GM18520 (cell line): ENCODE results near the gene TDRKH.
A peak's percentile ranks its signal among the peaks of the same experiment; 100 is the strongest.

Source experiments
- ATAC-seq: cut with Tn5 transposase; IDR thresholded peaks from one replicate; pipeline ENCODE4 v1.9.1; 2021; ENCODE audit not compliant: unreplicated experiment

The TDRKH gene, protein sequence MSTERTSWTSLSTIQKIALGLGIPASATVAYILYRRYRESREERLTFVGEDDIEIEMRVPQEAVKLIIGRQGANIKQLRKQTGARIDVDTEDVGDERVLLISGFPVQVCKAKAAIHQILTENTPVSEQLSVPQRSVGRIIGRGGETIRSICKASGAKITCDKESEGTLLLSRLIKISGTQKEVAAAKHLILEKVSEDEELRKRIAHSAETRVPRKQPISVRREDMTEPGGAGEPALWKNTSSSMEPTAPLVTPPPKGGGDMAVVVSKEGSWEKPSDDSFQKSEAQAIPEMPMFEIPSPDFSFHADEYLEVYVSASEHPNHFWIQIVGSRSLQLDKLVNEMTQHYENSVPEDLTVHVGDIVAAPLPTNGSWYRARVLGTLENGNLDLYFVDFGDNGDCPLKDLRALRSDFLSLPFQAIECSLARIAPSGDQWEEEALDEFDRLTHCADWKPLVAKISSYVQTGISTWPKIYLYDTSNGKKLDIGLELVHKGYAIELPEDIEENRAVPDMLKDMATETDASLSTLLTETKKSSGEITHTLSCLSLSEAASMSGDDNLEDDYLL

DNA sequence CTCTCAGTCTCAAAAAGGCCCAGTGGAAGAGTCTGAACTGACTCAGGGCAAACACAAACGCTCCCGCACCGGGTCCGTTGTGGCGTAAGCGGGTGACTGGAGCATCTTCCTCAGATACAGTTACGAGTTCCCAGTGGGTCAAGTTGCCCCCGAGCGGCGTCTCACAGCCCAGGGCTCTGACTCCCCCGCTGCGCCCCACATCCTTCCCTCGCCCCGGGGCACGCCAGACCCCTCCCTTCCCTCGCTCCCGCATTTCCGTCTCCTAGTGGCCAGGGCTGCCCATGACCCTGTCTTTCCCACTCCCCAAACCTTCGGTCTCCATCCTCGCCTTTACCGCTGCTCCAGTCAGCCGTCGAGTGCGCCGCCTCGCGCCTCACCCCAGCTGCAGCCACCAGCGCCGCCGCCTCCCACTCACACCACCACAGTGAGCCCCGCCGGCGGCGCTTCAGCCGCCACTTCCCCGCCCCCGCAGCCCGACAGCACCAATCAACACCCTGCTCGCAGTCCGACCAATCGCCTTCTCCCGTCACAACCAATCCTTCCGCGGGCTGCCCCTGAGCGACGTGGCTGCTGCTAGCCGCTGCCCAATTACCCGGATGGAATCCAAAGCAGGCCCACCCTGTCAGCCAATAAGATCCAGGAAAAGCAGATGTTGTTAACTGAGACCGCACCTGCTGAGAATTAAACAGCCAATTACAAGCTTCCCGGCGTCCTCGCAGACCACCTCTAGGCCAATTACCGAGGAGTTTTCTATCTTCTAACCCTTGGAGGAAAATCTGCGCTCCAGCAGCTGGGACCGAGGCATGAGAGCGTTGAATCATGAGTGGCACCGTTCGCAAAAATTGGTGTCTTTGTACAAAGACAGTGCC lies at the start of gene TDRKH:
Gene TDRKH, minus strand, starts transcription at position 430 of the 869 bp plus-strand sequence. CDS start 7,478 bp downstream, outside the sequence.
- peak; percentile 95 for ATAC-seq

DNA sequence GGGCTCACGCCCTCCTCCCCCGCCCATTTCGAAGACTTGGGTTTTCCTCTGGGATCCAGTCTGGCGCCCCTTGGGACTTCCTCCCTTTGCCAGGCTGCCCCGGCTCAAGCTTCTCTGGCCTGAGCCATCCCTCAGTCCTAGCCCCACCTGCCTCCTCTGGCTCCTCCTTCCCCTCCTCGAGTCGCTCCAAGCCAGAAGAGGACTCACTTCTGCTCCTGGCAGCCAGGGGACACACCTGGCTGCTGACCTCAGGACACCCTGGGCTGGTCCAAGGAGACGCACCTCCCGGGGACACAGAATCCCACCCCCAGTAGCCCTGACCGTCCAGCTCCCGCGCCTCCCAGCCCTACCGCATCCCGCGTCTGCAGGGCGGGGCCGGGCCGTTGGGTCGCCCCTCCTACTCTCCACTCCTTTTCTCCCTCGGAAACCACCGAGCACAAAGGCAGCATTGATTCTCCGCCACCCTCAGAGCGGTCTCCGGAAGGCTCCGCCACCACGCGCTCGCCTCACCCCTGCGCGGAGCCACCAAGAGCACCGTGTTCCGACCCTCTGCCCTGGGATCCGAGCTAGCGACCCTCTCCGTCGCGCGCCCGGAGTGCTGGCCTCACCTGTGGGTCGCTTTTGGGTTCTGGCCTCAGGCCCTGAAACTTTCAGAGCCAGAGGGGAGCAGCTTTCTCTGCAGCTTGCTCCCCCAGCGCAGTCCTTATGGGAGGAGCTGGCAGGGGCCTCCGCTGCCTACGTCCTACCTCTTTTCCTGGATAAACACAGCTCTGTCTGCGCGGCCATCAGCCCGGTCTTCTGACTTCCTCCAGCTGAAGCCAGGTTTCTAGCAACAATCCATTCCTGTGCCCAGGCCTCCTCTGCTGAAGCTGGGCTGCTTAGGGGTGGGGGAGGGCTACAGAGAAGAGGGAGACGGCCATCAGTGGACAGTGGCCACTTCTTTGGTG lies 49.4 kb upstream of the TDRKH start, which contains the start of gene C2CD4D:
Gene C2CD4D, minus strand, starts transcription at position 364 of the 947 bp plus-strand sequence. CDS start 831 bp downstream, outside the sequence.
- no peak for ATAC-seq

- no peak for ATAC-seq
Observed at GRCh38 chr1:151839082-151839412, 48.7 kb upstream of the TDRKH start.

DNA sequence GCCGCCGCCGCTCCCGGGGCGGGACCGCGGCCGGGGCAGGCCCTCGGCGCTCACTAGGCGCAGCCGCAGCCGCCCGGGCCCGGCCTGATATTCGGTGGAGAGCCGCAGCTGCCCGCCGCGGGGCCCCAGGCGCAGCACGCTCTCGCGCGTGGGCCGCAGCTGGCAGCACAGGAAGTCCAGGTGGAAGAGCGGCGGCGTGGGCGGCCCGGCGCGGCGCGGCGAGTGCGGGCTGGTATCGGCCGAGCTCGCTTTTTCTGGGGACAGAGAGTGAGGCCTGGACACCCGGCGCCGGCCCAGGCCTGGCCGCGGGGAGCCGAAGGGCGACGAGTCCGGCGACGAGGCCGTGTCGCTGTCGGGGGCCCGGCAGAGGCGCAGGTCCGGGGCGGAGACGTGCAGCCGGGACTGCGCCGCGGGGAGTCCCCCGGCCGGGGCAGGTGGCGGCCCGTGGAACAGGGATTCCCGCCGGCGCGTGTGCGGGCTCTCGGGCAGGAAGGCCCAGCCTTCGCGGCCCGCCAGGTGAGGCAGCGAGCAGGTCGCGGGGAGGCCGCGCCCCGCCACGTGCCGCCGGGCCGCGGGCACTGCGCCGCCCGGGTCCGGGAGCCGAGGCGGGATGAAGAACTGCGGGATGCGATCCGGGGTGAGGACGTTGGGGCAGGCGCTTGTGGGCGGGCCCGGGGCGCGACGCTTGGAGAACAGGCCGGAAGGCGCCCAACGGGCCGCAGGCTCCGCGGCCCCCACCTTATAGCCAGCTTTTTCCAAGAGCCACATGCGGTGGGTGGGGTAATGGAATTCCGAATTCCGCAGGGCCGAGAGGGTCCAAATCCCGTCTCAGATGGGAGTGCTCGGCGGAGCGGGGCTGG lies 48.2 kb upstream of the TDRKH start:
- ATAC-seq, result no peak

DNA sequence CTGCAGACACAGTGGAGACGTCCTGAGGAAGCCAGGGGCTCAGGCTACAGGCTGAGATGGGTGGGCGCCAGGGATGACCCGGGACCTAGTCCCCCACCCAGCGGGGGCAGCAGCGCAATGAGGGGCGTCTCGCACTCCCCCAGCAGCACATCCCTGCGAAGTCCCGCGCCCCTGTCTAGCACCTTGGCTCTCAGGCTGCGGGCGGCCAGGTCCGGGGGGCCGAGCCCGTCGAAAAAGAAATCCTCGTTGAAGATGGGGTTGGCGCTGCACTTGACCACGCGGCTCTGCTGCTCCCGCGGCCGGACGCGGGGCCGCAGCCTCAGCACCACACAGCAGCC lies 47.6 kb upstream of the TDRKH start:
- no peak for ATAC-seq

DNA sequence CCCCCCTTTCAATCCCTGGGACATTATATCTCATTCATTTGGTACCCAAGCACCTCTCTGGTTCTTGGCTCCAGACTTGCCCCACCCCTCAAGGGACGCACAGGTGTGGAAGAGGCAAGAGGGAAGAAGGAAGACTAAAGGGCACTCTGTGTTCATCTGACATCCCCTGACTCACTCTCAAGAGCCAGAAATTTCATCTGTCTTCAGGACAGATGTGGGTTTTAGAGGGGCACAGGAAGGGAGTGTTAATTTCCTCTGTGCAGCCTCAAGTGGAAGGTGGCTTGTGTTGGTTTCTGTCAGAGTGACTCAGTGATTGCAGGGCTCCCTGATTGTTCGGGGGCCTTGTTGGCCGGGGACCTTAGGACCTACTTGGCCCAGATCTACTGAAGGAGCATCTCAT lies 46.9 kb upstream of the TDRKH start:
- no peak for ATAC-seq

DNA sequence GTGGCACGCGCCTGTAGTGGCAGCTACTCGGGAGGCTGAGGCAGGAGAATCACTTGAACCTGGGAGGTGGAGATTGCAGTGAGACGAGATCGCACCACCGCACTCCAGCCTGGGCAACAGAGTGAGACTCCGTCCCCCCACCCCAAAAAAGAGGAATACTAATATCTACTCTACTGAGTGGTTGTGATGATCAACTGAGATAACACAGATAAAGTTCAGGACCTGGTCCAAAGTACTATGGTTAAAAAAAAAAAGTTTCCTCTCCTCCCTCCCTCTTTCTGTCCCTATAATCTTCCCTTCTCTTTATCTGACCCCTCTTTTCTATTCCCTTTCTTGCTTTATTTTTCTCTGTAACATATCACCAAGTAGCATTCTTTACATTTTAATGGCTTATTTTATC lies 45.3 kb upstream of the TDRKH start:
- no peak for ATAC-seq

DNA sequence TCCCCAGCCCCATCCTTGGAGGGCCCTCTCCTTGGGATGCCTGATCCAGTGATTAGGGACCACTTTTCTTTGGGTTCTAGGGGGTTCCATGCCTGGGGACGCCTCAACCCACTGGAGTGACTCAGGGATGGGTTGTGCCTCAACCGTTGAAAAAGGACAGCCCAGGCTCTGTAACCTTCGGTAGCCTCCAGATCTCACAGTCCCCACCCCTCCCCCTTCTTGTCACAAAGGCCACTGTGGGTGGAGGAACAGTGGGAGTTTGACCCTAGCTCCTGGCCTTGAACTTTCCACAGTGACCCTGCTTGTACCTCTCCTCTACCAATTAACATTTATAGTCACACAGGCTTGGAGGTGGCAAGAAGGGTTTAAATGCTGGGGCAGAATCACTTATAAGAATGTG lies 43.9 kb upstream of the TDRKH start:
- no peak for ATAC-seq

GRCh38 chr1:151833172-151833900 lies 43.0 kb upstream of the TDRKH start:
- no peak for ATAC-seq

DNA sequence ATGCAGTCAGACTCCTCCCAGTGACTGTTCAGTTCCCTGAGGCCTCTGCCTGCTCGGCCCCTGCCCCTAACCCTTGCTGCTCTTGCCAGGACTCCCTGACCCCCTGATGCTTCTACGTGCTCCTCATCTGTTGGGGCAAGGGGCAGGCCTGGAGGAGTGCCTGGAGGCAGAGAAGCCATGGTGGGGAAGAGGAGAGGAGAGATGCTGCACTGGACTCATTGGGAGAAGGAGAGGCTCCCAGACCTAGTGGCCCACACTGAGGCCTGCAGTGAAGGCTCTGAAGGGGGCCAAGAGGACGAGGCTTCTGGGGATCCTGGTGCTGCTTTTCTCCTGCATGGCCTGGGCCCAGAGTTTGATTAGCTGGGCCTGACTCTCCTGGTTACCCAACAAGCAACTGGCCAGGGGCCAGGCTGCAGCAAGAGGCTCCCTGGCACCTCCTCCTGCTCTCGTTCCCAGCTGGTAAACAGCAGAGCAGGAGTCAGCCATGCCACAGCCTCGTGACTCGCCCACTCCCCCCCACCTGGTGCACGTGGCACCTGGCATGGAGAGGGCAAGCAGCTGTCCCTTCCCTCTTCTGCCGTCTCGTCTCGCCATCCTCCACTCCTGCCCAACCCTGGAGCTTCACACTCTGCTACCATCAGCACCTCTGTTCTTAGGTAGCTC lies 42.1 kb upstream of the TDRKH start:
- ATAC-seq, result no peak

GRCh38 chr1:151831605-151832004 lies 41.3 kb upstream of the TDRKH start, which contains the start of gene RORC:
Gene RORC (minus strand): TSS chr1:151831802. CDS start chr1:151831764, 38 bp downstream.
- no peak for ATAC-seq

DNA sequence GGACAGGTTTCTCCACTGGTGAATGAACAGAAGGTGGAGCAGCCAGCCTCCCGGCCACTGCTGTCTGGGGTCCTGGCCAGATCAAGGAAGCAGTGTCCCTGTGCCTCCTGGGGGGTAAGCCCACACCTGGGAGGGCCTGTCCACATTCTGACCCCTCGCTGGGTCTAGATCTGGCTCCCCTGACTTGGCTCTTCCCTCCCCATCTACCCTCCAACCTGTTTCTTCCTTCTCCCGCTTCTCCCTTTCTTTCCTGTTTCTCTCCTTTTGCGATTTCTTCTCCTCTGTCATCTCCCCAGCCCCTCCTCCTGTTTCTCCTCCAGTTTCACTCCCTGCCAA lies 40.9 kb upstream of the TDRKH start:
- ATAC-seq, result no peak

- ATAC-seq, result no peak
Observed at GRCh38 chr1:151830055-151830454, 39.8 kb upstream of the TDRKH start.

DNA sequence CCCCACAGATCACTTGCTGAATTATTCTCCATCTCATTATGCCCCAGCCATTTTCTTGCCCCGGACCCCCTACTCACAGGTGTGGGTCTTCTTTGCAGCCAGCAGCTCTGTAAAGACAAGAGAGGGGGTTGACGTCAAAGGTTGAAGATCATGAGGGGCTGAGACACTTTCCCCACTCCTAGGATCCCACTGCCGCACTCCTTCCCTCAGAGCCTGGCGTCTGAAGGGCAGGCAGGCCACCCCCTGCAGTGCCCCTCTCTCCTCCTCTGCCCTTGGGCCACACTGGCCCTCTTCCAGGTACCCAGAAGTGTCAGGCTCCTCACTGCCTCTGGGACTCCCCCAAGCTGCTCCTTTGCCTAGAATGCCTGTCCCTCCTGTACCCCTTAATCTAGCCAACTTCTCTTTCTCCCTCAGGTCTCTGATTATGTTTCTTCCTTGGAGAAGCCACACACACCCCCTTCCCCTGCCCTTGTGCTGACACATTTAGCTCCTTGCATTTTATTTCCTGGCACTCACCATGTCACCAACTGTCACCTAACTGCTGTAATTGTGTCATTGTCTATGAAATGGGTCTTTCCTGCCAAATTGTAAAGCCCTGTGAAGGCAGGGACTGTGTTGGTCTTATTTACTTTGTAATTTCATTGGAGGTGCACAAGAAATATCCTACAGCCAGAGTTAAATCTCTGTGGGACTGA lies 39.2 kb upstream of the TDRKH start:
- no peak for ATAC-seq

DNA sequence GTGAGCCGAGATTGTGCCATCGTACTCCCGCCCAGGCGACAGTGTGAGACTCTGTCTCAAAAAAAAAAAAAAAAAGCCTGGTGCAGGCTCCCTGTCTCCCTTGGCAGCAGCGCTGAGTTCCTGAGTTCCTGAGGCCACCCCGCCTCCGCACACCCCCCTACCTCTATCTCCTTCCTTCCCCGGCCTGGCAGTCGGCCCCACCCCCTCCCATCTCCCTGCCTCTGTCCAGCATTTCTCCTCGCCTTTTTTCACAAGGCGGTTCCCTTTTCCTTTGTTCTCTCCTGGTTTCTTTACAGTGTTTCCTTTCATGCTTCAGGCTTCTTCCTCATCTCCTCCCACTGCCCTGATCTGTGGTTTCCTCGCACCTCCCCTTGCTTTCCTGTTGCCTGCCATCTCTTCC lies 38.6 kb upstream of the TDRKH start:
- no peak for ATAC-seq

- no peak for ATAC-seq
Observed at GRCh38 chr1:151827853-151828252, 37.6 kb upstream of the TDRKH start.

DNA sequence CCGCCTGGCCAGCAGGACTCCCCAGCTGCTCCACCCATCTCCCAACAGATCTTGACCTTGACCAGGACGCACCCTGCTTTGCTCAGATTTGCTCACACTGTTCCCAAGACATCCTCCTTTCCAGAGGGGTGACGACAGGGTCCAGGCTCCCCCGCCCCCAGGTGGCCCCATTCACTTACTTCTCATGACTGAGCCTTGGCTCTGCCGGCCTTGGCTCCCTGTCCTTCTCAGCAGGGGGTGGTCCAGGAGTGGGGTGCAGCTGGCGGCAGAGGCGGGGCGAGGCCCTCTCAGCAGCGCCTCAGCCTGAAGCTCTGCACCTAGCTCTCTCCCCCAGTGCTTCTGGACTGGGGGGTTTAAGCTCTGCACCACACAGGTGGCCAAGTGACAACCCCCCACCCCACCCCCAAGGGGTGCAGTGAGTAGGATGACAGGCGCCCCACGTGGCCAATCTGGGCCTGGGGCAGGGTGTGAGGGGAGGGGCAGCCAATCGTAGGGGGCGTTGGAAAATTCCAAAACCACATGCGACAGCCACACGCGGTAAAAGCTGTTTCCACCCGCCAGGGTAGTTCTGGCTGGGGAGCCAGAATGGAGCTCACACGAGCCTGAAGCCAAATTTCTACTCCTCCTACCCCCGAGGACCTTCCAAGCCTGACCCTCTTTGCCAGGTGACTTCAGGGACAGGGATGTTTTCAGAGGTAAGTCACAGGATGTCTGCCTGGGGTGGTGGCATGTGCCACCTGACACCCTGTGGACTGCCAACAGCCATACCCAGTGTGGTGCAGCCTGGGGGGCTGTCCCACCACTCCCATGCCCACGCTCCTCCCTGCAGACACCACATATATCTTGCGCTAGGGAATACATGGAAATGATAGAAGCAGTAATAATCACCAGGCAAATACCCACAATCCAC lies 35.7 kb upstream of the TDRKH start:
- no peak for ATAC-seq
